Heart left ventricle (tissue), 16 donors: ENCODE results near the gene HAL. TPM values are rescaled to one million over a fixed set of nuclear protein-coding genes. Genes with fewer than 3 reads are reported as not detected.

Source experiments
- ATAC-seq, 4 donors: fragments of 200-7000 bp; cut with Tn5 transposase; one replicate each; pipeline ENCODE4 v1.9.1; 2020 to 2022; ENCODE audit warnings: moderate library complexity in 4 of 4, mild to moderate bottlenecking in 3 of 4, moderate number of reproducible peaks in 1 of 4
- DNase-seq, 5 donors: peaks; one replicate each; pipeline ENCODE4 v3.0.0-alpha.2; 2020
- H3K27ac ChIP-seq, 12 donors: fragments of 200-600 bp; sonication (generic) in 4 of 12; one replicate each; pipeline versions ENCODE4 v1.5.0 to v1.8.0; 2016 to 2022; ENCODE audit warnings: mild to moderate bottlenecking in 2 of 12
- H3K27me3 ChIP-seq, 9 donors: fragments of 200-600 bp; sonication (generic) in 2 of 9; one replicate each; pipeline versions ENCODE4 v1.5.1 to v1.8.0; 2016 to 2022; ENCODE audit warnings: mild to moderate bottlenecking in 3 of 9
- H3K36me3 ChIP-seq, 9 donors: fragments of 200-600 bp; sonication (generic) in 2 of 9; one replicate each; pipeline versions ENCODE4 v1.5.0 to v1.8.0; 2018 to 2022; ENCODE audit warnings: mild to moderate bottlenecking in 2 of 9
- H3K4me1 ChIP-seq, 12 donors: fragments of 200-600 bp; sonication (generic) in 4 of 12; one replicate each; pipeline versions ENCODE4 v1.5.0 to v1.8.0; 2016 to 2022; ENCODE audit warnings: mild to moderate bottlenecking in 3 of 12
- H3K4me3 ChIP-seq, 12 donors: fragments of 200-600 bp; sonication (generic) in 4 of 12; one replicate each; pipeline versions ENCODE4 v1.5.0 to v1.8.0; 2017 to 2022; ENCODE audit warnings: mild to moderate bottlenecking in 9 of 12, moderate library complexity in 4 of 12
- H3K9me3 ChIP-seq, 12 donors: fragments of 200-600 bp; sonication (generic) in 4 of 12; one replicate each; pipeline versions ENCODE4 v1.5.0 to v1.8.0; 2016 to 2022; ENCODE audit warnings: mild to moderate bottlenecking in 1 of 12
- POLR2A ChIP-seq, 2 donors: fragments of 450-650 bp; IDR thresholded peaks; one replicate each; pipeline ENCODE4 v1.6.1; 2017; ENCODE audit warnings: antibody characterized with exemption in 2 of 2, mild to moderate bottlenecking in 2 of 2, moderate library complexity in 2 of 2
- WGBS, 4 donors: extraction: QIAGEN DNeasy Blood & Tissue Kit in 2 of 4; methylation state at CpG; one replicate each; pipeline versions ENCODE4 v1.1.5 to v1.1.7; 2013 to 2018; 5-methylcytosine and 5-hydroxymethylcytosine counted together
- intact Hi-C, 10 donors: fragments of 100-400 bp; cut with DNase I; formaldehyde crosslinking; loops; one replicate each; pipeline versions ENCODE4 v1.11.1 to v1.14.2; 2022
- polyA plus RNA-seq, 2 donors: library from polyadenylated mRNA; stranded (reverse); fragments of 200-250 nt; gene quantifications; one replicate each; pipeline ENCODE4 v1.2.3, GENCODE V29; 2013
- total RNA-seq, 9 donors: library from RNA; depleted of rRNA in 2 of 9; stranded (reverse); fragments of >200 nt in 2 of 9; fragmentation: NEBNext Ultra II Directional in 3 of 9; extraction: Animal tissue kit (Norgen Biotek cat#: 25700) in 3 of 9; gene quantifications; one replicate each; pipeline versions ENCODE4 v1.1.0 to v1.2.4, GENCODE V29; 2016 to 2023
- TF ChIP-seq, protein P1 (sequence below), 12 donors: fragments of 200-600 bp; sonication (generic) in 4 of 12; IDR thresholded peaks; one replicate each; pipeline versions ENCODE4 v1.5.0 to v1.8.0; 2018 to 2022; ENCODE audit warnings: antibody characterized with exemption in 12 of 12, mild to moderate bottlenecking in 5 of 12
- donor health status: ischemic (EF 13 %, LVEDD 7.1; RV severe dilation, severe dysfunction).
- donor health status: healthy with polysubstance abuse.
- donor health status: DM: no; HTN: yes; CAD: no.
- donor health status: DM: no; HTN: no; CAD: no.
- donor health status: ischemic (EF 25% LVEDD 6.9; RV normal size, moderate dysfunction).
- donor health status: ischemic (EF 25% LVEDD 5.7; RV mildly dilated, moderate dysfunction).
- donor health status: healthy.
- donor health status: DM: yes; HTN: yes; CAD: no.
- donor health status: ischemic (EF 35%, LVEDD 5.7; RV mildly dilated, moderate dysfunction).
- donor health status: nonischemic (EF 11% LVEDD 7.7; RV severe dilation, severe dysfunction).
- donor health status: DM: yes; HTN: yes; CAD: no.
- donor health status: PGD.
- donor health status: ischemic (EF 29% LVEDD 5.4; RV normal size, mild dysfunction).
- donor health status: nonischemic (EF 23%, LVEDD 6.1; RV moderate dilation, normal function).

Gene HAL
- total and polyA plus RNA-seq, 11 donors = 0.04 to 0.79 (median 0.11) TPM; not detected in 5

DNA sequence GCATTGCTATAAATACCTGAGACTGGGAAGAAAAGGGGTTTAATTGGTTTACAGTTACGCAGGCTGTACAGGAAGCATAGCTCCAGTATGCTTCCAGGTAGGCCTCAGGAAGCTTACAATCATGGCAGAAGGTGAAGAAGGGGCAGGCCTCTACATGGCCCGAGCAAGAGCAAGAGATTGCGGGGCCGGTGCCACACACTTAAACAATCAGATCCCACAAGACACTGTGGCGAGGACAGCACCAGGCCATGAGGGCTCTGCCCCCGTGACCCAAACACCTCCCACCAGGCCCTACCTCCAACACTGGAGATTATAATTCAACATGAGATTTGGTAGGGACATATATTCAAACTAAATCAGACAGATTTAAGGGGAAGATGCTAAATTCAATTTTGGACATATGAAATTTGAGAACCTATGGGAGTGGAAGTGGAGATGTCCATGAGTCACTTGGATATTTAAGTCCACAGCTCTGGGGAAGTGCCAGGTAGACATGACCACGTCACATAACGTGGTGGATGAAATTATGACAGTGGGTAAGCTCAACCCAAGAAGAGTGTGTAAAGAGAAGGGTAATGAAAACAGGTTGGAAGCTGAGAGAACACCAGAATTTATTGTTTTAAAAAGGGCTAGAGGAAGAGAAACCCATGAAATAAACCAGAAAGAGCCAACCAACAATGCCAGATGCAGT lies 40.8 kb upstream of the HAL start:
- Histone ChIP-seq H3K9me3 (no peaks in the 10 kb centered on the region), H3K4me1 (peaks cover 0 to 33% (median 16%) of the 10 kb centered on the region in 12 donors), H3K4me3 (no peak overlapping the region), H3K27ac (peak overlapping the region in 1 of 12 donors; percentile 79), H3K36me3 (no peaks in the 10 kb centered on the region), H3K27me3 (no peaks in the 10 kb centered on the region)
- ATAC-seq (no peak), DNase-seq (no peak)
- intact Hi-C loops = loop anchor here in 1 of 10 donors (5.0 to 10.0 kb wide), 2 partner anchors 368 to 870 kb away; partner anchors contain the start of genes CDK17 and NEDD1
- 93 to 95% (median 94%) methylated on average over 8 of the region's 8 CpGs for WGBS, 4 donors
- TF ChIP-seq POLR2A (IDR thresholded peaks at IDR 0.05) = no peak
- TF ChIP-seq, protein P1, sequence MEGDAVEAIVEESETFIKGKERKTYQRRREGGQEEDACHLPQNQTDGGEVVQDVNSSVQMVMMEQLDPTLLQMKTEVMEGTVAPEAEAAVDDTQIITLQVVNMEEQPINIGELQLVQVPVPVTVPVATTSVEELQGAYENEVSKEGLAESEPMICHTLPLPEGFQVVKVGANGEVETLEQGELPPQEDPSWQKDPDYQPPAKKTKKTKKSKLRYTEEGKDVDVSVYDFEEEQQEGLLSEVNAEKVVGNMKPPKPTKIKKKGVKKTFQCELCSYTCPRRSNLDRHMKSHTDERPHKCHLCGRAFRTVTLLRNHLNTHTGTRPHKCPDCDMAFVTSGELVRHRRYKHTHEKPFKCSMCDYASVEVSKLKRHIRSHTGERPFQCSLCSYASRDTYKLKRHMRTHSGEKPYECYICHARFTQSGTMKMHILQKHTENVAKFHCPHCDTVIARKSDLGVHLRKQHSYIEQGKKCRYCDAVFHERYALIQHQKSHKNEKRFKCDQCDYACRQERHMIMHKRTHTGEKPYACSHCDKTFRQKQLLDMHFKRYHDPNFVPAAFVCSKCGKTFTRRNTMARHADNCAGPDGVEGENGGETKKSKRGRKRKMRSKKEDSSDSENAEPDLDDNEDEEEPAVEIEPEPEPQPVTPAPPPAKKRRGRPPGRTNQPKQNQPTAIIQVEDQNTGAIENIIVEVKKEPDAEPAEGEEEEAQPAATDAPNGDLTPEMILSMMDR (IDR thresholded peaks at IDR 0.05) = no peak

- DNase-seq (peak; percentile 96 to 98 (median 97)), ATAC-seq (peak; percentile 98 to 99 (median 98))
- intact Hi-C loops = loop anchor here in 1 of 10 donors (5.0 to 10.0 kb wide), 2 partner anchors 369 to 872 kb away; partner anchors contain the start of genes CDK17 and NEDD1
- H3K36me3 ChIP-seq = no peaks in the 10 kb centered on the region
- no peaks in the 10 kb centered on the region for H3K9me3 ChIP-seq
- no peaks in the 10 kb centered on the region for H3K27me3 ChIP-seq
- peaks cover 0 to 33% (median 16%) of the 10 kb centered on the region in 12 donors for H3K4me1 ChIP-seq
- 0 to 1% (median 0%) methylated on average over 50 to 55 of the region's 55 CpGs for WGBS, 4 donors
- H3K4me3 ChIP-seq = peak within 1 kb of the TSS; percentile 70 to 98 (median 89)
- peak within 1 kb of the TSS in 11 of 12 donors; percentile 59 to 92 (median 84) for H3K27ac ChIP-seq
- TF ChIP-seq POLR2A (IDR thresholded peaks at IDR 0.05) = peak in 1 of 2 donors; percentile 81
- TF ChIP-seq, protein P1 (IDR thresholded peaks at IDR 0.05) = no peak
Observed at GRCh38 chr12:96035283-96036236, 39.4 kb upstream of the HAL start, which contains the start of gene LTA4H. LTA4H (minus strand) TSS chr12:96035587; CDS start chr12:96035519, 68 bp downstream.

GRCh38 chr12:96034621-96035282 lies 38.6 kb upstream of the HAL start:
- H3K4me3 ChIP-seq = peak overlapping the region; percentile 70 to 98 (median 89)
- DNase-seq = peak in 2 of 5 donors; percentile 34 to 60
- TF ChIP-seq, protein P1 (IDR thresholded peaks at IDR 0.05) = no peak
- no peak for TF ChIP-seq POLR2A (IDR thresholded peaks at IDR 0.05)
- WGBS, 4 donors = 0 to 2% (median 1%) methylated on average over 25 of the region's 25 CpGs
- peaks cover 0 to 33% (median 16%) of the 10 kb centered on the region in 12 donors for H3K4me1 ChIP-seq
- no peaks in the 10 kb centered on the region for H3K9me3 ChIP-seq
- ATAC-seq = peak in 3 of 4 donors; percentile 2 to 23 (median 21)
- no peaks in the 10 kb centered on the region for H3K36me3 ChIP-seq
- intact Hi-C loops = loop anchor here in 1 of 10 donors (5.0 to 10.0 kb wide), 2 partner anchors 370 to 873 kb away; partner anchors contain the start of genes CDK17 and NEDD1
- peak overlapping the region in 11 of 12 donors; percentile 59 to 92 (median 84) for H3K27ac ChIP-seq
- no peaks in the 10 kb centered on the region for H3K27me3 ChIP-seq
